Epithelial cell of esophagus (primary cell): ENCODE data around the gene CA9.

Experiments used
- DNase-seq: peaks from one replicate; pipeline ENCODE4 v3.0.0; 2010; ENCODE audit warnings: low read depth
- H3K4me3 ChIP-seq: 2 replicates; pipeline ENCODE4 v1.5.1; 2011; ENCODE audit warnings: mild to moderate bottlenecking, low read length, control low read depth
- TF ChIP-seq, protein P1 (sequence below): IDR thresholded peaks from 2 replicates; pipeline ENCODE4 v1.5.1; 2011; ENCODE audit warnings: low read depth, mild to moderate bottlenecking, low read length, control low read depth, inconsistent platforms; ENCODE audit not compliant: insufficient read depth; ENCODE audit errors: missing control alignments

The CA9 gene

DNA sequence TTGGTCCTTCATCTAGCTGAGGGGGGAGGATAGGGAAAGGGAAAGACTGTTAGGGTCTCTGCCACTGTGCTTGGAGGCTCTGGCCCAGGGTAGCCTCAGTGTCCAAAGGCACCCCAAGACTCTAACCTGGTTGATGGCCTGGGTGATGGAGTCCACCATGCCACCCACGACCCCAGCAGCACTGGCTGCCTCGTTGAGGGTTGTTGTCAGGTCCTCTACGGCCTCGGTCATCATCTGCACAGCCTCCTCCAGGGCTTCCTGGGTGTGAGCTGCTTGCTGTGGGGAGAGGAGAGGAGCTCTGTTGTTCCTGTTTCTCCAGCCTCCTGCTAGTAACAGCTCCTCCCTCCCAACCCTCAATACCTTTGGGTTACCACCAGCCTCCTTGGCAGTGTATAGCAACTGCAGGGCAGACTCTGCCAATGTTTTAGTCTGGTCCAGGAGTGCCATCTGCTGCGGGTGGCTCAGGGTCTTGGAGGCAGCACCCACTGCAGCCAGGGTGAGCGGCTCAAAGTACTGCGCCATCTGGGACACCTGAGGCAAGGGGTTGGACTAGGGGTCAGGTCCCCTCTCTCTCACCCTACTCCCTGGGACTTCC lies 32.2 kb downstream of the CA9 start:
- no peak overlapping the region for H3K4me3 ChIP-seq
- no peak for DNase-seq
- TF ChIP-seq, protein P1, sequence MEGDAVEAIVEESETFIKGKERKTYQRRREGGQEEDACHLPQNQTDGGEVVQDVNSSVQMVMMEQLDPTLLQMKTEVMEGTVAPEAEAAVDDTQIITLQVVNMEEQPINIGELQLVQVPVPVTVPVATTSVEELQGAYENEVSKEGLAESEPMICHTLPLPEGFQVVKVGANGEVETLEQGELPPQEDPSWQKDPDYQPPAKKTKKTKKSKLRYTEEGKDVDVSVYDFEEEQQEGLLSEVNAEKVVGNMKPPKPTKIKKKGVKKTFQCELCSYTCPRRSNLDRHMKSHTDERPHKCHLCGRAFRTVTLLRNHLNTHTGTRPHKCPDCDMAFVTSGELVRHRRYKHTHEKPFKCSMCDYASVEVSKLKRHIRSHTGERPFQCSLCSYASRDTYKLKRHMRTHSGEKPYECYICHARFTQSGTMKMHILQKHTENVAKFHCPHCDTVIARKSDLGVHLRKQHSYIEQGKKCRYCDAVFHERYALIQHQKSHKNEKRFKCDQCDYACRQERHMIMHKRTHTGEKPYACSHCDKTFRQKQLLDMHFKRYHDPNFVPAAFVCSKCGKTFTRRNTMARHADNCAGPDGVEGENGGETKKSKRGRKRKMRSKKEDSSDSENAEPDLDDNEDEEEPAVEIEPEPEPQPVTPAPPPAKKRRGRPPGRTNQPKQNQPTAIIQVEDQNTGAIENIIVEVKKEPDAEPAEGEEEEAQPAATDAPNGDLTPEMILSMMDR: no peak

DNA sequence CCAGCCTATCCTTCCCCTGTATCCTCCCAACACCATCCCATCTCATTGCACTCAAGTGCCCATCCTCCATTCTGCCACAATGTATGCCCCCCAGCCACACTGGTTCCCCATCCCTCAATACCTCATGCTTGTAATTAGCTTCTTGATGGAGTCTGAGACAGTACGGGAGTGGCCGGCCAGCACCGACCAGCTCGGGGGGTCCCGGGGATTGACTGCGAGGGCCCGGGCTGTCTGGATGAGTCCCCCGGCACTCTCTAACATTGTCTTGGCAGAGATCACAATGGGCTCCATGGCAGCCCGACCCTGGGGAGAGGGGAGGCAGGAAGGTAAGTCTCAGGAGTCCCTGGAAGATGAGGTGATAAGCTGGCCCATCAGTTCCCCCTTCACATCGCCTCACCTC lies 33.2 kb downstream of the CA9 start:
- TF ChIP-seq, protein P1: no peak
- H3K4me3 ChIP-seq: no peak overlapping the region
- no peak for DNase-seq

DNA sequence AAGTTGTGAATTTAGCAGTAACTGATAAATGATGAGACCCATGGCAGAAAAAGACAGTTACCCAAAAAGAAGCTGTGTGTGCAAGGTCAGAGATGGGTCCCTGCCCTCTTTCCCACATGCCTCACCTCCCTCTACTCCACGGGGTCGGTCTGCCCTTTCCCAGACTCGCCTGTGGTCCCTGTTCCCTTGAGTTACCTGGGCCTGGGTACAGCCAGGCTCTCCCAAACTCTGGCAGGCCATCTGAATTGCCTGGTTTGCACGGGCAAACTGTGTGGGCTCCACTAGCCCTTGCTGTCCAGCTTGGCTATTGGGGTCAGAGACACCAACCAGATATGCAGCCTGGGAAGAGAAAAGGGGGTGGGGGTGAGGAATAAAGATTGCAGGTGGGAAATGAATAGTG lies 34.4 kb downstream of the CA9 start:
- DNase-seq: no peak
- no peak overlapping the region for H3K4me3 ChIP-seq
- TF ChIP-seq, protein P1: no peak

DNA sequence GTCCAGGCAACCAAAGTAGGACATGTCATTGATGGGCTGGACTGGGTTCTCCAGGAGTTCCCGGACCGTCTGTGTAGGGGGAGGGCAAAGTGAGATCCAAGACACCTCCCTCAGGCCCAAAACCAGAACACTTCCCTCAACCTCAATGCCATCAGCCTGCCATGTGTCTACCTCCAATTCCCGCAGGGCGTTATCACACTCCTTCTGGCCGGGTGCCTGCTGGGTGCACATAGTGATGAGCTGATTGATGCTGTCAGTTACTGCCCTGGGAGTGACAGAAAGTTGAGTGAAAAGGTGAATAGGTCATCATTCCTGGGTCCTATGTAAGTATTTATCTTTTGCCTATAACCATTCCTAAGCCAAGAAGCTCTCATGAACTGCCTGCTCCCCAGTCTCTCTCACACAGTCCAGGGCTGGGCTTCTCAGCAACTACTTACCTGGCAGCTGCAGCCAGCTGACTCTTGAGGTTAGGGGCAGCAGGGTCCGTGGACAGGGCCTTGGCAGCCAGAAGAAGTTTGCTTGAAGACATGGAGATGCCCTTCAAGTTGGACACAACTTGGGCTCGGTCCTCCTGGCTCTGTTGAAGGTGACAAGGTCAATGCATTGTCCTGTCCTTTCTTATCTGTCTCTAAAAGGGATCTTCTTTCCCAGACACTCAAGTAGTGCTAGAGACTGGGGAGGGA lies 37.2 kb downstream of the CA9 start:
- TF ChIP-seq, protein P1: no peak
- DNase-seq: no peak
- no peak overlapping the region for H3K4me3 ChIP-seq

DNA sequence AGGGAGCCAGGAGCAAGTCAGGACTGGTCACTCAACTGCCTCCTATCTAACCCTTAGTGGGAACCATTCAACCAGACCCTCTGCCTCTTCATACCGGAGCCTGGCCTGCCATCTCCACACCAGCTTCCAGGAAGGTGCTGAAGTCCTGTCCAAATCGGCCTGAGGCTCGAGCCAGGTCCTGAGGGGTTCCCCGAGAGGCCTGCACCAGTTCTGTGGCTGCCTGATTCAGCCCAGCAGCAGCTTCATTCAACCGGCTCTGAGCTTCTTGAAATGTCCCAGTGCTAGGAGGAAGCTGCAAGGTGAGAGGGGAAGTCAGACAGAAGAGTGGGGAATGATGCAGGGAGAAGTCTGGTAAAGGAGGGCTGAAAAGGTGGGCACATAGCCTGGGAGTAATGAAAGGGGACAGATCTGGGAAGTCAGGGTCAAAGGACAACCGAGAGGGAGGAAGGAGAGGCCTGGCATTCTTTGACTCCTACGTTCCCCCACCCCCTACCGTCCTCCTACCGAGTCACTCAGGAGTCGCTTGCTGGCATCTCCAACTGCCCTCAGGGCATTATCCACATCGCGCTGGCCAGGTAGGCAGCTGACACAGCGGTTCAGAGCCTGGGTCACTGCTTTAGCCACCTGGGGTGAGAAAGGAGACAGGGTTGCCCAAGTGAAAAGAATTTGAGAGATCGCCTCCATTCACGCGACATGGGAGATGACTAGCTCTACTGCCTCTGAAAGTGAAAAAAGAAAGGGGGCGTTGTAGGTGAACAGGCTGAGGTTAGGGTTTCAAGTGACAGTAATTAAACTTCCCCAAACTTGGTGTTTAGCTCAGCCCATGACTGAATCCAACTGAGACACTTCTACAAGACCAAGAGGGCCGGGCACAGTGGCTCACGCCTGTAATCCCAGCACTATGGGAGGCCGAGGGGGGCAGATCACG lies 38.0 kb downstream of the CA9 start:
- H3K4me3 ChIP-seq: no peak overlapping the region
- TF ChIP-seq, protein P1: no peak
- no peak for DNase-seq

DNA sequence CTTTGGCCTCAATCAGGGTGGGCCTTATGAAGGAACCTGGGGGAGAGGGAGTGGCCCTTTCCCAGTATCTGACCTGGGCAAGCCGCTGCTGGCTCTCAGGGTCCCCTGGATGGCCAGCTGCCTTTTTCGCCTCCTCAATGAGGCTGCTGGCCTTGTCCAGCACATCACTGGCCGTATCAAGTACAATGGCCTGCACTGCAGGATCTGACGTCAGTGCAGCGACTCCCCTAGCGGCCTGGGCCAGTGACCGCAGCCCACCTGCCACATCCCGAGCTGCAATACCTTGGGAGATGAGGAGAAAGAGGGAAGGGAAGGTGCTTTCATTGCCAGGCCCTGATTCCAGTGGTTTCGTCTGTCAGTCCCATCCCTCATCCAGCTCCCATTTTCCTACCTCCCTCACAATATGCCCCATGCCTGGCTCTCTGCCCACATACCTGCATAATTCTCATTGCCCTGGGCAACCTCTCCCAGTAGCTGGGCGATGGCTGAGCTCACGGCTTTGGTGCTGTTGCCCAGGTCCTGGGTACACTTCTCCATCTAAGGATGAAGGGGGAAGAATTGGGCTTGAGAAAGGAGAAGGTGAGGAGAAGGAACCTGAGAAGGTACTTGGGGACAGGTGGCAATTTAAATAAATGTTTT lies 39.2 kb downstream of the CA9 start:
- H3K4me3 ChIP-seq: no peak overlapping the region
- TF ChIP-seq, protein P1: no peak
- no peak for DNase-seq
